GM12878 (cell line): Measurements from ENCODE around the gene COL2A1.

Source experiments
- RELA ChIP-seq: fragments of 450-650 bp; IDR thresholded peaks from 2 replicates; pipeline ENCODE4 v1.8.0; 2014; ENCODE audit warnings: borderline replicate concordance; ENCODE audit not compliant: partially characterized antibody
- TF ChIP-seq, protein P1 (sequence below), 3 experiments: IDR thresholded peaks in 2 of 3; conservative IDR thresholded peaks in 1 of 3; 2 replicates each; pipeline ENCODE4 v1.5.1; 2011; ENCODE audit warnings: low read depth in 3 of 3, low read length in 3 of 3, mild to moderate bottlenecking in 3 of 3, control low read depth in 2 of 3, moderate library complexity in 2 of 3, inconsistent platforms in 1 of 3, mixed read lengths in 1 of 3; ENCODE audit not compliant: control insufficient read depth in 2 of 3, insufficient read depth in 1 of 3; ENCODE audit errors: extremely low read depth in 1 of 3

DNA sequence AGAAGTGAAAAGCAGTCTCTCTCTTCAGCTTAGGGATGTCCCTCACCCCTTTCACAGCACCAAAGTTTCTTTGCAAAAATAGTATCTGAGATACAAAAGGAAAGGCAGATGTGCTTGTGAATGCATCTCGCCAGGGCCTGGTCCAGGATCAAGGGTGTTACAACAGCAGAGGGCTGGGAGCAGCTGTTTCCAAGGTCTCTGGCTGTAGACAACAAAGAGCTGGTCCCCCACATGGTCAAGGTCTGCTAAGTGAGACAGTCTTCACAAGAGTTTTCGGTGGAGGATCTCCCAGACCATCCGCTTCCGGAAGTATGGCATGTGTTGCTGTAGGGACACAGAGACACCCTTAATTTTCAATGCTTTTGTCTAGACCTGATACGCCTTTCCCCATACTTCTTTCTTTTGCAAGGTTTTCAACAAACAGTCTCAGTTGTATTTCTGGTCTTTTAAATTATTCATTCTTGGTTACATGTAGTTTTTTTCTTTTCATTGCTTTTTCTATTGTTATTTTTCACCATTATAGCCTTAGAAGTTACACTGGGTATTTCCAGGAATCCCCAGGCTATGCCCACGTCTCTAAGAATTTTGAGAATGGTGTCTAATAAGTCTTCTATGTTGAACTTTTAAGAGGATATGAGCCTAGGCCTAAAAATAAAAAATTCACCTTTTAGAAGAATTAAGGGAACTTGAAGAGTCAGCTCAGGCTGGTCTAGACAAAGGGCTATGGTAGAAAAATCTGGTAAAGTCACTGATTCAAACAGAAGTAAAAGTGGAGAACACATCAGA lies 41.0 kb upstream of the COL2A1 start:
- no peak for TF ChIP-seq RELA
- TF ChIP-seq, protein P1, sequence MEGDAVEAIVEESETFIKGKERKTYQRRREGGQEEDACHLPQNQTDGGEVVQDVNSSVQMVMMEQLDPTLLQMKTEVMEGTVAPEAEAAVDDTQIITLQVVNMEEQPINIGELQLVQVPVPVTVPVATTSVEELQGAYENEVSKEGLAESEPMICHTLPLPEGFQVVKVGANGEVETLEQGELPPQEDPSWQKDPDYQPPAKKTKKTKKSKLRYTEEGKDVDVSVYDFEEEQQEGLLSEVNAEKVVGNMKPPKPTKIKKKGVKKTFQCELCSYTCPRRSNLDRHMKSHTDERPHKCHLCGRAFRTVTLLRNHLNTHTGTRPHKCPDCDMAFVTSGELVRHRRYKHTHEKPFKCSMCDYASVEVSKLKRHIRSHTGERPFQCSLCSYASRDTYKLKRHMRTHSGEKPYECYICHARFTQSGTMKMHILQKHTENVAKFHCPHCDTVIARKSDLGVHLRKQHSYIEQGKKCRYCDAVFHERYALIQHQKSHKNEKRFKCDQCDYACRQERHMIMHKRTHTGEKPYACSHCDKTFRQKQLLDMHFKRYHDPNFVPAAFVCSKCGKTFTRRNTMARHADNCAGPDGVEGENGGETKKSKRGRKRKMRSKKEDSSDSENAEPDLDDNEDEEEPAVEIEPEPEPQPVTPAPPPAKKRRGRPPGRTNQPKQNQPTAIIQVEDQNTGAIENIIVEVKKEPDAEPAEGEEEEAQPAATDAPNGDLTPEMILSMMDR (IDR thresholded peaks at IDR 0.05 in 2 of 3, conservative IDR thresholded peaks at IDR 0.05 in 1 of 3; ENCODE audit: control insufficient read depth in 2 of 3, extremely low read depth in 1 of 3, insufficient read depth in 1 of 3, low read depth in 3 of 3, low read length in 3 of 3): no peak
